Measurements from ENCODE around the gene DCP2. TPM values are rescaled to one million over a fixed set of nuclear protein-coding genes. Genes with fewer than 3 reads are reported as not detected.

The DCP2 gene
- total RNA-seq, 2 donors from 2014 or later, result 24.3 to 35.0 TPM

- intact Hi-C loops (cut with DNase I, micrococcal nuclease), result no loop called here
- DNase-seq (no peak), ATAC-seq (no peak)
These were observed 62.1 kb downstream of the DCP2 start for GRCh38 chr5:113038714-113039113.

- intact Hi-C loops (cut with DNase I, micrococcal nuclease), result no loop called here
- DNase-seq (no peak), ATAC-seq (no peak)
These were observed 62.8 kb downstream of the DCP2 start for GRCh38 chr5:113039229-113039933.

DNA sequence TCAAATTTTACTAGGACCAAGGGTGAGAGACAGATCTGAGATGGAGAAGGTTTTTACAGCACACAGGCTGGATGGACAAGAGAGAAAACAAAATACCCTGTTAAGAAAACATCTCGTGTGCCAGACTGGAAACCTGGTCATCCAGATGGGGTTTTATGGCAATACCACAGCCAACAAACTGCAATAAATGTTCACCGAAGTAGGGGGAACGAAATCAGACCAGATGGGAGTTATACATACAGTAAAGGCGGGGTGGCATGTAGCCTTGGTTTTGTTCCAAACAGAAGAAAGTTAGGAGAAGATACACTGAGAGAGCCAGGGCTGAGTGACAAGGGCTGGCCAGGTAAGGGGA lies 63.3 kb downstream of the DCP2 start:
- ATAC-seq (no peak), DNase-seq (no peak)
- intact Hi-C loops (cut with DNase I, micrococcal nuclease), result no loop called here

DNA sequence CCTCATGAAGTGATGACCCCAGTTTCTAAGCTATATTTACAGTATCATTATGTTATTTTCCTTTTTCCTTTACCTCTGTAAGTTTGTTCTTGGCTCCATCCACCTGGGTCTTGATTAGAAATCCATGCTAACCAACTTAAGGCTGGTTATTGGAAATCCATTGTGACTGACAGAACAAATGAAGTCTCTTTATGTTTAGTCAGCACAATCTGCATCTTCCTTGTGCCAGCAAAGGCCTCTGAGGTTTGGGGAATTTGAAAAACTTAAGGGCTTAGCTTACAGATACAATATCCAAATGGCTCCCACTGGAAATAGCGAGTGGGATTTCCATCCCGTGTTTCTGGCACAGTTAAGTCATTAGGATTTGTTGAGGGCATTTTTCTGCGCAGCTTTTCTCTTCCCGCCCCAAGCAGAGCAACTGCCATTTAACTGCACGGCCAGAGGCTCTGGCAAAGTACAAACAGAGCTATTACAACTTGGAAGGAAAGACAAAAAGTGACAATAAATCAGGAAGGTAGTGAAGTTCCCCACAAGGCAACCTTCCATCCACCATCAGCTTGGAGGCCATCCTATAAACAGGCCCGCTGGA lies 64.2 kb downstream of the DCP2 start:
- ATAC-seq (no peak), DNase-seq (no peak)
- intact Hi-C loops (cut with DNase I, micrococcal nuclease), result no loop called here

DNA sequence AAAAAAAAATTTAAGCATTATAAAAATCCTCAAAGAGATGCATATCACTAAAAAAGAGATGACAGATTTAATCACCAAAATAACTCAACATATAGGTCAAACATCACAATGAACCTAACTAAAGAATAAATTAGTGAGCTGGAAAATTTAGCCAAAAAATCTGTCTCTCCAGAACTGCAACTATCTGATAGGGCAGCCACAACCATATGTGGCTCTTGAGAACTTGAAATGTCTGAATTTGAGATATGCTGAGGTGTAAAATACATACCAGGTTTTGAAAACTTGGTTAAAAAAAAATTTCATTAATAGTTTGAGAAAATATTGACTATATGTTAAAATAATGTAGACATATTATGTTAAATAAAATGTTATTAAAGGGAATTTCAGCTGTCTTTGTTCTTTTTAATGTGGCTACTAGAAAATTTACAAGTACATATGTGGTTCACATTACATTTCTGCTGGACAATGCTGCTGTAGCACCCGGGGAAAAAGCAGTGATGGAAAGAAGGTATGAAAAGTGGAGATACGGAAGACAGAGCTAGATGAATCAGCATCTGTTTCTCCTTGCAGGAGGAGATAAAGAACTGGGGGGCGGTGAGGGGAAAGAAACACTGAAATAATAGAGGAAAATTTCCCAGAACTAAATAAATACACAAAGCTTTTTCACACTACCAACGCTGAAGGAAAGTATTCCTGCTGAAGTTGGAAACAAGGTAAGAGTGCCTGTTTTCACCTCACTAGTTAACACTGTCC lies 66.1 kb downstream of the DCP2 start:
- no peak for DNase-seq
- intact Hi-C loops (cut with DNase I, micrococcal nuclease), result no loop called here
- no peak for ATAC-seq

- intact Hi-C loops (cut with DNase I, micrococcal nuclease), result no loop called here
- peak in 1 of 2 donors; percentile 26 for DNase-seq
- ATAC-seq, result no peak
These were observed 66.9 kb downstream of the DCP2 start for GRCh38 chr5:113043491-113043931.

GRCh38 chr5:113044776-113045465 lies 68.3 kb downstream of the DCP2 start:
- DNase-seq, result no peak
- intact Hi-C loops (cut with DNase I, micrococcal nuclease), result no loop called here

DNA sequence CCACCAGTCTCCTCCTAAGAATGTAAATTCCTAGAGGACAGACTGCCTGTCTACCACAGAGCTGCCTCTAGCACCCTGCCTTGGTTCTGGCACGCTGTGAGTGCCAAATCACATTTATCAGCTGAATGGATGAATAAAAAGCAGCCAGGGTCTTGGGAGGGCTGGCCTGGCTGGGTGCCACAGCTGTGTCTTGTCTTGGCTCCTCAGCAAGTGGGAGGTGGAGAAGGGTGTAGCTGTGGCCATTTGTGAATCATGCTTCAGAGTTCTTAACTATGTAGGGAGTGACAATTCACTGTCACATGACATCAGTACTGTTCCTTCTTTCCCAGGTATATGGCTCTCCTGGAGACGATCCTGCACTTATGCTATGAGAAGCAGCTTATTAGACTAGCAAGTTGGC lies 70.6 kb downstream of the DCP2 start:
- DNase-seq (no peak), ATAC-seq (peak; percentile 45)
- intact Hi-C loops (cut with DNase I, micrococcal nuclease), result no loop called here

More at GRCh38 chr5:113044776-113045465, 68.3 kb downstream of the DCP2 start:
- no peak for ATAC-seq

DNA sequence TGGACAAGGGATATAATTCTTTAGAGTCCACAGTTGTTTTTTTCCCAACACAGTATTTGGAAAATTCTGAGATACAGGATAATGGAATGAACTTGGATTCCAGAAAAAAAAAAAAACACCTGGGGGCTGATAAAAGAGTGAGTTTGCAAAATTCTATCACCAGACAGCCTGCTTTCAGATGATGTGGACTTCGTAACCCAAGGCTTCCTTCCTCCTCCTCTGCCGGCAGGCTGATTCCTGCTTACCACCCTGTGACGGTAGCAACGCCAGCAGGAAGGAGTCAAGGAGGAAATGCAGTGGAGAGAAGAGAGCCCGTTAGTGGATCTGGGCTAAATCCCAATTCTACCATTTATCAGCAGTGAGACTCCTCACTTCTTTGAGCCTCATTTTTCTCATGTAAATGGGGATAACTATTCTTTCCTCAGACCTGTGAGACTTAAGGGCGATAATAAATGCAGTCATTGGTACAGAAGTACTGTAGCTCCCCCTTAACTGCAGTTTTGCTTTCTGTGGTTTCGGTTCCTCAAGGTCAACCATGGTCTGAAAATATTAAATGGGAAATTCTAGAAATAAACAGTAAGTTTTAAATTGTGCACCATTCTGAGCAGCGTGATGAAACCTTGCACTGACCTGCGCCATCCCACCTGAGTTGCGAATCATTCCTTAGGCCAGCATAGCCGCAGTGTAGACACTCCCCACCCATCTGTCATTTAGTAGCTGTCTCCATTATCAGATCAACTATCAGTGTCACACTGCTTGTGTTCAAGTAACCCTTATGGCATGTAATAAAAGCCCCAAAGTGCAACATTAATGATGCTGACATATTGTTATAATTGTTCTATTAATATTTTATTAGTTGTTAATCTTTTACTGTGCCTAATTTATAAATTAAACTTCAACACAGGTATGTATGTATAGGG lies 71.4 kb downstream of the DCP2 start:
- ATAC-seq (no peak), DNase-seq (no peak)
- intact Hi-C loops (cut with DNase I, micrococcal nuclease), result no loop called here

DNA sequence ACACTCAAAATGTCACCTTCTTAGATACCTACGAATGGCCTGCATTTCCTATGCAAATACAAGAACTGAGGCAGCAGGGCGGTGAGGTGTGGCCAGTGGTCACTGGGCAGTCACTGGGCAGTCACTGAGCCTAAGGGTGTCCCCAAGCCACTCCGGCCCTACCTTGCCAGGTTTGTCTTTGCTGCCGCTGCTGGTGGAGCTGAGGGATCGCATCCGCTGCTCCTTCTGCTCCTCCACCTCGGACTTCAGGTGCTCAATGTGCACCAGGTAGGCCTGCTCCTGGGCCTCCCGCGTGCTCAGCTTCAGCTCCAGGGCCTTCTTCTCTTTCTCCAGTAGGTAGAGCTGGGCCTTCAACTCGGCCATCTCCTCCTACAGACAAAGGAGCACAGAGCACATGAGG lies 72.3 kb downstream of the DCP2 start:
- intact Hi-C loops (cut with DNase I, micrococcal nuclease), result no loop called here
- DNase-seq (no peak), ATAC-seq (no peak)

DNA sequence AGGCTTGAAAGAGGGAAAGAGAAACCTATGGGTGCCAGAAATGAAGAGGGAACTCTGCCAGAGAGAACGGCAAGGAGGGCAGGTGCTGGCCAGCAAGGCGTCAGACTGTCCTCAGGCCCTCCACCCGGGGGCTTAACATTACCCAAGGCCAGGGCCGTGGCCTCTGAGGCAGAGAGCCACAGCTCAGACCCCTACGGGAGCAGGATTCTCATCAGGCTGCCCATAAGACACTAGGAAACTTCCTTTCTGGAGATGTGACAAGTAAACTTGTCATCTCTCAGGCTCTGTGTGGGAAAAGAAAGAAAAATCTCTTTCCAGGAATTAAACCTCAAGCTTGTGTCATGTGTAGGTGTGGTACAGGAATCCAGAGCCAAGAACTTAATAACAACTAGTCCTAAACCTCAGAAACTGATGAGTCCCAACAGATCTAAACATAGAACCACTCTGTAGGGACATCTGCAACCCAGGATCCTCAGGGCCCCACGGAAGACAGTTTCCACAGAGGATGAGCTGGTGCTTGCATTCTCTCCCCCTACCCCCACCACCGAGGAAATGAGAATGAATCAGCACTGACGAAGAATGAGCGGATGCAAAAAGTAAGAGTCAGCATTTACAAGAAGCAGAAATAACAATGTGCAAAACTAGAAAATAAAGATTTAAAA lies 74.3 kb downstream of the DCP2 start:
- ATAC-seq (no peak), DNase-seq (no peak)
- intact Hi-C loops (cut with DNase I, micrococcal nuclease), result no loop called here

DNA sequence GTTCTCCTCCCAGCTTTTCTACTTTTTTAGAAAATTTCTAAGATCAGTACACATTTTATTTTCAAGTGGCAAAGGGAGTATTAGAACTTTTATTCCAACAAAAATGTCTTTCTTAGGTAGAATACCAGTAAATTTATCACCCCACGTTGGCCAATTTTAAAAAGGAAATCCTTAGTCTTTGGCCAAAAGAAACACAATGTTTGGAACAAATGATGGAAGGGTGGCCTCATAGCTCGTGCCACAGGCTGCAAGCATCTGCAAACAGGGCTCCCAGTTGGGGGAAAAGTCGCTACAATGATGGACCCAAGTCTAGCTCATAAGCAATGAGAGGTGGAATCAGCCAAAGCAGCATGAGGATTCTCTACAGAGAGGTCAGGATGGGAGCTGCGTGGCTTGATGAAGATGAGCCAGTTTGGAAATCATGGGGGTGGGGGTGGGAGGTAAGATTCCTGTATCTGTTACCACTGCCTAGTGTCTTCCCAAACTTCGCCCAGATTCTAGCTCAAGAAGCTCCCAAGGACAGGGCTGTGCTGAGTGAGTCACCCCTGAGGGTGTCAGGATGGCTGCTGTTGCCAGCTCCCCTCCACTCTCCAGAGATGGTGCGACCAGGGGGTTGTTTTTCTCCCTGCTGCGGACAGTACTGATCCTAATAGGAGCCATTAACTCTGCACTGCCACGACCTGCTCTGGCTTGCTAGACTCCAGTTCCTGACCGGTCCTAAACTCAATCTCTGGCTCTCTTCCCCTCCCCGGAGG lies 75.6 kb downstream of the DCP2 start:
- ATAC-seq, result no peak
- DNase-seq, result no peak
- intact Hi-C loops (cut with DNase I, micrococcal nuclease), result no loop called here

GRCh38 chr5:113053511-113053995 lies 77.0 kb downstream of the DCP2 start:
- ATAC-seq, result no peak
- DNase-seq, result no peak
- intact Hi-C loops (cut with DNase I, micrococcal nuclease), result no loop called here

GRCh38 chr5:113054899-113055298 lies 78.3 kb downstream of the DCP2 start:
- DNase-seq (no peak), ATAC-seq (no peak)
- intact Hi-C loops (cut with DNase I, micrococcal nuclease), result no loop called here

- intact Hi-C loops (cut with DNase I, micrococcal nuclease), result no loop called here
- DNase-seq (no peak), ATAC-seq (no peak)
These were observed 80.4 kb downstream of the DCP2 start for GRCh38 chr5:113056988-113057387.

- DNase-seq, result no peak
- no peak for ATAC-seq
These were observed 81.0 kb downstream of the DCP2 start for GRCh38 chr5:113057557-113057984.

DNA sequence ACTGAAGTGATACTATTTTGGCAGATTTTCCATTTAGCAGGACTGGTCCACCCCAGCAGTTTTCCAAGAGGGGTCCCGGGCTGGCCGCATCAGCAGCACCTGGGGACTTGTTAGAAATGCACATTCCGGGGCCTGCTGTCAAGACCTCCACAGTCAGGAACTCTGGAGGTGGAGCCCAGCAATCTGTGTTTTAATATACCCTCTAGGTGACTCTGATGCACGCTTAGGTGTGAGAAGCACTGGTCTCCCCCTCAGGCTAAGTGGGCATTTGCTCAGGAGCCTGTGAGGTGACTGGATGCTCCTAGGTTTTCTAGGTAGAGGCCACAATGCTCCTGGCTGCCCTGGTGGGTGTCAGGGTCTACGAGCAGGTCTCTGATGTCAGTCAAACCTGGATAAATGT lies 81.7 kb downstream of the DCP2 start:
- DNase-seq (no peak), ATAC-seq (no peak)
- intact Hi-C loops (cut with DNase I, micrococcal nuclease), result no loop called here

More at GRCh38 chr5:113057557-113057984, 81.0 kb downstream of the DCP2 start:
- intact Hi-C loops (cut with DNase I, micrococcal nuclease), result no loop called here
